Neuronal stem cell (in vitro differentiated cells): Measurements from ENCODE around the gene BUD23.

Source experiments
- DNase-seq: peaks from one replicate; pipeline ENCODE4 v3.0.0-alpha.2; 2013; ENCODE audit warnings: low spot score
- H2AFZ ChIP-seq: one replicate; pipeline ENCODE4 v1.6.1; 2013; ENCODE audit warnings: mild to moderate bottlenecking, low read length, inconsistent platforms
- H2AK5ac ChIP-seq: 2 replicates; pipeline ENCODE4 v1.6.1; 2013; ENCODE audit warnings: low read depth, mild to moderate bottlenecking, inconsistent platforms, low read length, moderate library complexity, mixed read lengths
- H2BK120ac ChIP-seq: 2 replicates; pipeline ENCODE4 v1.6.1; 2013; ENCODE audit warnings: low read depth, mild to moderate bottlenecking, inconsistent platforms, low read length, moderate library complexity, mixed read lengths
- H2BK12ac ChIP-seq: one replicate; pipeline ENCODE4 v1.6.1; 2013; ENCODE audit warnings: low read length, inconsistent platforms
- H2BK15ac ChIP-seq: 2 replicates; pipeline ENCODE4 v1.6.1; 2013; ENCODE audit warnings: mild to moderate bottlenecking, low read length, inconsistent platforms, mixed read lengths
- H2BK5ac ChIP-seq: one replicate; pipeline ENCODE4 v1.6.1; 2013; ENCODE audit warnings: inconsistent platforms, mild to moderate bottlenecking, low read length, moderate library complexity
- H3K14ac ChIP-seq: one replicate; pipeline ENCODE4 v1.6.1; 2013; ENCODE audit warnings: low read length, inconsistent platforms
- H3K18ac ChIP-seq: 2 replicates; pipeline ENCODE4 v1.6.1; 2013; ENCODE audit warnings: low read length, inconsistent platforms
- H3K23ac ChIP-seq: 2 replicates; pipeline ENCODE4 v1.6.1; 2013; ENCODE audit warnings: low read depth, mild to moderate bottlenecking, mixed read lengths, low read length, inconsistent platforms; ENCODE audit not compliant: poor library complexity
- H3K27ac ChIP-seq: replicated peaks from 3 replicates; pipeline ENCODE4 v1.5.1; 2013; ENCODE audit warnings: low read length, inconsistent platforms
- H3K27me3 ChIP-seq, 3 experiments: 2 replicates each; pipeline ENCODE4 v1.6.1; 2013; ENCODE audit warnings: low read length in 3 of 3, mild to moderate bottlenecking in 2 of 3, inconsistent platforms in 1 of 3, low read depth in 1 of 3, mixed read lengths in 1 of 3, moderate library complexity in 1 of 3; ENCODE audit not compliant: control insufficient read depth in 3 of 3, insufficient read depth in 3 of 3
- H3K36me3 ChIP-seq, 2 donors: replicated peaks in 1 of 2; 2 replicates each; pipeline ENCODE4 v1.6.1; 2013; ENCODE audit warnings: low read length in 2 of 2; ENCODE audit not compliant: control insufficient read depth in 2 of 2, insufficient read depth in 2 of 2
- H3K4ac ChIP-seq: 2 replicates; pipeline ENCODE4 v1.6.1; 2013; ENCODE audit warnings: inconsistent platforms, mild to moderate bottlenecking, low read length, moderate library complexity
- H3K4me1 ChIP-seq, 2 donors: 1 replicate in 1 of 2; 2 replicates in 1 of 2; pipeline ENCODE4 v1.6.1; 2013; ENCODE audit warnings: low read length in 2 of 2, low read depth in 1 of 2; ENCODE audit not compliant: control insufficient read depth in 2 of 2, insufficient read depth in 1 of 2
- H3K4me2 ChIP-seq: one replicate; pipeline ENCODE4 v1.6.1; 2013; ENCODE audit warnings: mild to moderate bottlenecking, low read length, inconsistent platforms; ENCODE audit not compliant: insufficient read depth, poor library complexity, severe bottlenecking
- H3K4me3 ChIP-seq, 2 donors: 2 replicates each; pipeline ENCODE4 v1.5.1; 2013; ENCODE audit warnings: low read length in 2 of 2, mild to moderate bottlenecking in 2 of 2, inconsistent platforms in 1 of 2, moderate library complexity in 1 of 2
- H3K79me1 ChIP-seq: one replicate; pipeline ENCODE4 v1.6.1; 2013; ENCODE audit warnings: low read depth, mild to moderate bottlenecking, inconsistent platforms, low read length, moderate library complexity
- H3K9ac ChIP-seq: one replicate; pipeline ENCODE4 v1.6.1; 2013; ENCODE audit warnings: mild to moderate bottlenecking, low read depth, low read length, inconsistent platforms; ENCODE audit not compliant: poor library complexity
- H3K9me3 ChIP-seq, 2 donors: replicated peaks in 1 of 2; 2 replicates each; pipeline versions ENCODE3 to v1.6.1; 2013; ENCODE audit warnings: low read length in 2 of 2, mild to moderate bottlenecking in 2 of 2, inconsistent platforms in 1 of 2, low read depth in 1 of 2, mixed read lengths in 1 of 2, moderate library complexity in 1 of 2; ENCODE audit not compliant: control insufficient read depth in 2 of 2, insufficient read depth in 1 of 2
- H4K8ac ChIP-seq: one replicate; pipeline ENCODE4 v1.6.1; 2013; ENCODE audit warnings: low read depth, mild to moderate bottlenecking, inconsistent platforms, low read length, moderate library complexity
- H4K91ac ChIP-seq: one replicate; pipeline ENCODE4 v1.6.1; 2013; ENCODE audit warnings: low read length, low read depth, mild to moderate bottlenecking, inconsistent platforms; ENCODE audit not compliant: poor library complexity
- whole genome bisulfite sequencing, 2 donors: extraction: QIAGEN DNeasy Blood & Tissue Kit; methylation state at CpG; one replicate each; pipeline ENCODE4 v1.1.7; 2013; ENCODE audit warnings: missing lambda C conversion rate in 2 of 2, mixed read lengths in 1 of 2; ENCODE audit not compliant: insufficient read length in 2 of 2, insufficient replicate concordance in 1 of 2; ENCODE audit errors: extremely low coverage in 2 of 2; 5-methylcytosine and 5-hydroxymethylcytosine counted together

The BUD23 gene

DNA sequence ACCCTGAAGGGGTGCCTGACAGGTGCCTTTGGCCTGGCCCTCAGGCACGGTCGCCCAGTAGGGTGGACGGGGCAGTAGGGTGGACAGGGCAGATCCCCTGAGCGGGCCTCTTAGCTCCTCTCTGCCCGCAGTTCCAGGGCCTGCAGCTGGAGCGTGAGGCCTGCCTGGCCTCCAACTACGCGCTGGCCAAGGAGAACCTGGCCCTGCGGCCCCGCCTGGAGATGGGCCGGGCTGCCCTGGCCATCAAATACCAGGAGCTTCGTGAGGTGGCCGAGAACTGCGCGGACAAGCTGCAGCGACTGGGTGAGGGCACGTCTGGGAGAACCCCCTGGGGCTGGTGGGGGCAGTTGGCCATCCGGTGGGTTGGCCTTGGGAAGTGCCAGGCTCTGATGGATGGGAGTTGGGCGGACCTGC is 14.1 kb upstream of the BUD23 start:
- no peak overlapping the region for H3K14ac ChIP-seq
- H3K4me1 ChIP-seq = peaks cover 4 to 15% of the 10 kb centered on the region in 2 donors
- H2AK5ac ChIP-seq = peak overlapping the region; percentile 97
- no peak overlapping the region for H2BK120ac ChIP-seq
- no peak overlapping the region for H3K27ac ChIP-seq
- peaks cover 0 to 4% (median 0%) of the 10 kb centered on the region in 3 experiments for H3K27me3 ChIP-seq
- peaks cover 9% of the 10 kb centered on the region for H3K79me1 ChIP-seq
- H3K9me3 ChIP-seq = no peaks in the 10 kb centered on the region
- H3K18ac ChIP-seq = peak overlapping the region; percentile 66
- WGBS, 2 donors = no CpG with 5 or more reads among the region's 19 CpGs
- no peak overlapping the region for H3K9ac ChIP-seq
- no peak overlapping the region for H4K91ac ChIP-seq
- no peak for DNase-seq
- H3K23ac ChIP-seq = peak overlapping the region; percentile 97
- no peak overlapping the region for H2AFZ ChIP-seq
- peak overlapping the region; percentile 87 for H2BK5ac ChIP-seq
- H3K4me2 ChIP-seq = peak overlapping the region; percentile 23
- no peak overlapping the region for H4K8ac ChIP-seq
- peaks cover 7 to 13% of the 10 kb centered on the region in 2 donors for H3K36me3 ChIP-seq
- peak overlapping the region in 1 of 2 donors; percentile 79 for H3K4me3 ChIP-seq
- H2BK15ac ChIP-seq = peak overlapping the region; percentile 0
- H3K4ac ChIP-seq = no peak overlapping the region
- peak overlapping the region; percentile 73 for H2BK12ac ChIP-seq

DNA sequence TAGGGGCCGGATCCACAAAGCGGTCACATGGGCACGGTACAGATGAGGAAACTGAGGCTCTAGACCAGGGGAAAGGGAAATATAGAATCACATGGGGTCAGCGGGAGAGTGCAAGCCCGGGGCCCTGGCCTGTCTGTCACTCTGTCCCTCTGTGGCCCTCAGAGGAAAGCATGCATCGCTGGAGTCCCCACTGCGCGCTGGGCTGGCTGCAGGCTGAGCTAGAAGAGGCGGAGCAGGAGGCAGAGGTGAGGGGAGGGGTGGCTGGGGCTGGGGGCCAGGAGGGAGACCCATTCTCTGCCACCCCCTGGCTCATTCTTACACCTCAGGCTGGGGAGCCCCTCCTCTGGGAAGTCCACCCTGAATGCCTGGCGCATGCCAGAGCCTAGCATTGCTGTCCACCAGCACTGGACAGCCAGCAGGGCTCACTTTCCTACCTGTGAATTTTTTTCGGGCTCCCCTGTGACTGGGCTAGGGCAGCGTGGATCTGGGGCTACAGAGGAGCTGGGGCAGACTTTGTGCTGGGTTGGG is 13.5 kb upstream of the BUD23 start:
- Histone ChIP-seq H3K36me3 (peaks cover 7 to 13% of the 10 kb centered on the region in 2 donors), H3K4me3 (no peak overlapping the region), H3K4me1 (peaks cover 0 to 13% of the 10 kb centered on the region in 2 donors), H2AK5ac (peak overlapping the region; percentile 97), H3K9ac (no peak overlapping the region), H3K18ac (no peak overlapping the region), H2BK120ac (no peak overlapping the region), H3K4ac (no peak overlapping the region), H3K4me2 (no peak overlapping the region), H3K79me1 (peaks cover 9% of the 10 kb centered on the region), H3K23ac (peak overlapping the region; percentile 12), H3K14ac (peak overlapping the region; percentile 63), H3K27ac (no peak overlapping the region), H4K8ac (no peak overlapping the region), H2AFZ (no peak overlapping the region), H4K91ac (no peak overlapping the region), H3K9me3 (no peaks in the 10 kb centered on the region), H2BK15ac (peak overlapping the region; percentile 0), H2BK5ac (no peak overlapping the region), H3K27me3 (peaks cover 0 to 4% (median 0%) of the 10 kb centered on the region in 3 experiments), H2BK12ac (no peak overlapping the region)
- no peak for DNase-seq
- no CpG with 5 or more reads among the region's 12 CpGs for WGBS, 2 donors

GRCh38 chr7:73671322-73671661 is 12.1 kb upstream of the BUD23 start:
- no peaks in the 10 kb centered on the region for H3K27me3 ChIP-seq
- H3K9ac ChIP-seq = no peak overlapping the region
- no peak overlapping the region for H3K4me3 ChIP-seq
- no peak overlapping the region for H2BK120ac ChIP-seq
- no peak overlapping the region for H2AFZ ChIP-seq
- H3K9me3 ChIP-seq = no peaks in the 10 kb centered on the region
- no peak overlapping the region for H3K4me2 ChIP-seq
- peak overlapping the region; percentile 37 for H2AK5ac ChIP-seq
- DNase-seq = no peak
- H2BK5ac ChIP-seq = peak overlapping the region; percentile 24
- H4K91ac ChIP-seq = no peak overlapping the region
- H3K4me1 ChIP-seq = peaks cover 0 to 11% of the 10 kb centered on the region in 2 donors
- peaks cover 7 to 13% of the 10 kb centered on the region in 2 donors for H3K36me3 ChIP-seq
- H3K14ac ChIP-seq = no peak overlapping the region
- no peak overlapping the region for H2BK12ac ChIP-seq
- H3K27ac ChIP-seq = no peak overlapping the region
- no peak overlapping the region for H3K4ac ChIP-seq
- H2BK15ac ChIP-seq = no peak overlapping the region
- H3K23ac ChIP-seq = no peak overlapping the region
- no peak overlapping the region for H4K8ac ChIP-seq
- peak overlapping the region; percentile 80 for H3K18ac ChIP-seq
- peaks cover 9% of the 10 kb centered on the region for H3K79me1 ChIP-seq
- no CpG with 5 or more reads among the region's 12 CpGs for WGBS, 2 donors

DNA sequence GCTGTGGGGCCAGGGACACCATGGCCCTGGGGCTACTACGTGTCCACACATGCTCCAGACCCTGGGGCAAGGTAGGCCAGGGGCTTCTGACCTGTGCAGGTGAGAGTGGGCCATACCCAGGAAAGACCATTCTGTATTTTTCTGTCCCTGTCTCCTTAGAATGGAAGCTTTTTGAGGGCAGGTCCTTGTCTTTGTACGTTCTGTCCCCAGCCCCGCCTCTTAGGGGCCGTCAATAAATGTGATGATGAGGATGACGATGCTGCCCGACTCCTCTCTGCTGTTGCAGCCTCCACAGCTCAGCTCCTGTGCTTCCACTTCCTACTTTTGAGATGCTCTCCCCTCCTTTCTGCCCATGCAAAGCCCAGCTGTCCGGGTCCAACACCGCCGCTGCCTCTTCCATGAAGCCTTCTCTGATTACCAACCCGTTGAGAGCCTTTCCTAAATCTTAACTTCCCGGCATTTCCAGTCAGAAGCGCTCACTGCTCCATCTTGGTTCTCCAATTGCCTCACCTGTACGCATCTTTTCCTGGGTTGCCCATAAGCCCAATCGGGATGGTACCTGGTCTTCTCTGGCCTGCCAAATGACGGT is 11.4 kb upstream of the BUD23 start:
- no peak overlapping the region for H2BK15ac ChIP-seq
- H3K79me1 ChIP-seq = peaks cover 9% of the 10 kb centered on the region
- H2BK12ac ChIP-seq = no peak overlapping the region
- no peak overlapping the region for H3K18ac ChIP-seq
- H3K27ac ChIP-seq = no peak overlapping the region
- no peak overlapping the region for H3K4me3 ChIP-seq
- no peaks in the 10 kb centered on the region for H3K27me3 ChIP-seq
- H4K91ac ChIP-seq = no peak overlapping the region
- H2AFZ ChIP-seq = no peak overlapping the region
- DNase-seq = no peak
- H3K9ac ChIP-seq = no peak overlapping the region
- H4K8ac ChIP-seq = no peak overlapping the region
- H3K14ac ChIP-seq = no peak overlapping the region
- no peak overlapping the region for H2BK5ac ChIP-seq
- no peak overlapping the region for H3K23ac ChIP-seq
- no peak overlapping the region for H2AK5ac ChIP-seq
- peaks cover 0 to 11% of the 10 kb centered on the region in 2 donors for H3K4me1 ChIP-seq
- peaks cover 7 to 13% of the 10 kb centered on the region in 2 donors for H3K36me3 ChIP-seq
- no peaks in the 10 kb centered on the region for H3K9me3 ChIP-seq
- WGBS, 2 donors = no CpG with 5 or more reads among the region's 15 CpGs
- no peak overlapping the region for H2BK120ac ChIP-seq
- no peak overlapping the region for H3K4me2 ChIP-seq
- H3K4ac ChIP-seq = no peak overlapping the region
